ENCODE results near the gene UBR7. TPM values are rescaled to one million over a fixed set of nuclear protein-coding genes. Genes with fewer than 3 reads are reported as not detected.

The UBR7 gene
- total RNA-seq, 1 experiment from 2014 or later = 19.9 TPM

DNA sequence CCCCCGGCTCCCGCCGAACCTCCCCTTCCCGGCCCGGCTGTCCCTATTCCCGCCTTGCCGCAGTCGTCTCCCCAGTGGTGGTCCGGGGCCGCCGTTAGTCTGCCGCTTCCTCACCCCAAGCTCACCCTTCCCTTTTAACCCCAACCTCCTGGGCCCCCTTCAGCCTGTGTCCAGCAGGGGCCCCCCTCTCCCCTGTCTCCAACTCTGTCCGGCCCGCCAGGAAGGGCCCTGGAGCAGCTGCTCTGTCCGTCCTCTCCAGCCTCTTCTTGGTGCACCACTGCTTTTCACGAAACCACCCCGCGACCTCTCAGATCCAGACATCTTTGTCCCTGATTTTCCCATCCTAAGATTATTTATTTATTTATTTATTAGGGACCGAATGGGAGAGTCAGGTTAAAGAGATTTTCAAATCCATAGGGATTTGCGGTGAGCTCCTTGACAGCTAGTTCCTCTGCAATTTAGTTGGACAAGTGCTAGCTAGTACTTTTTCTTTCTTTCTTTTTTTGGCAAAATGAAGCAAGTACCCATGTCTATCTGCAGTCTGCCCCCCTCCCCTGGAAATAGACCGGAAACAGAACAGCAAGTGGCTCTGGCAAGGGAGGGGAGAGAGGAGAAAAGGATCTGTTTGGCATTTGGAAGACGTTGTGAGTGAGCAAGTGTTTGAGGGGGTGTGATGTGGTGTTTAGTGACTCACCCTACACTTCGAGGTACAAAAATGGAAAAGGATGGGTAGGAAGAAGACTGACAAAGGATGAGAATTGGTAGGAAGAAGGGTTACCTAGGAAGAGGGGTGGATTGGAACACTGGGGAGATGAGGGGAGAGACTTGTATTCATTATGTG lies 632 bp downstream of the UBR7 start:
- no TSS peak for BruUV-seq (replicated peaks)
- in situ Hi-C loops (cut with HindIII; ENCODE audit: low pct_unique_long_range_greater_than_20kb, low sequenced_read_pairs) (no loop called here), intact Hi-C loops (cut with micrococcal nuclease; ENCODE audit: unreplicated experiment) (no loop called here)
- Histone ChIP-seq H3K27me3 (ENCODE audit: control insufficient read depth, insufficient read depth, low read length) (no peaks in the 10 kb centered on the region), H3K4me1 (ENCODE audit: control insufficient read depth, insufficient read depth, low read length) (no peaks in the 10 kb centered on the region; the same call in 1 of the 2 replicates), H3K27ac (ENCODE audit: low read length) (peak overlapping the region; percentile 74), H3K4me3 (ENCODE audit: low read depth in 2 of 2, low read length in 2 of 2) (peak overlapping the region; percentile 75 to 86), H3K9me3 (ENCODE audit: control insufficient read depth, insufficient read depth, low read depth, low read length) (no peaks in the 10 kb centered on the region), H3K36me3 (ENCODE audit: control insufficient read depth, insufficient read depth, low read length) (peaks cover 7% of the 10 kb centered on the region; the same call in 1 of the 2 replicates)
- POLR2A ChIA-PET = interaction anchor here (0.7 to 1.3 kb wide), 2 partner anchors 22 to 53 kb away, joined by 3 read pairs; no protein-coding TSS in a partner anchor
- no peak for TF ChIP-seq POLR2AphosphoS5 (IDR thresholded peaks at IDR 0.05; ENCODE audit: low read depth, low read length)
- no peak for TF ChIP-seq TCF7L2 (IDR thresholded peaks at IDR 0.05; ENCODE audit: low read depth, low read length)
- TF ChIP-seq, protein P1, sequence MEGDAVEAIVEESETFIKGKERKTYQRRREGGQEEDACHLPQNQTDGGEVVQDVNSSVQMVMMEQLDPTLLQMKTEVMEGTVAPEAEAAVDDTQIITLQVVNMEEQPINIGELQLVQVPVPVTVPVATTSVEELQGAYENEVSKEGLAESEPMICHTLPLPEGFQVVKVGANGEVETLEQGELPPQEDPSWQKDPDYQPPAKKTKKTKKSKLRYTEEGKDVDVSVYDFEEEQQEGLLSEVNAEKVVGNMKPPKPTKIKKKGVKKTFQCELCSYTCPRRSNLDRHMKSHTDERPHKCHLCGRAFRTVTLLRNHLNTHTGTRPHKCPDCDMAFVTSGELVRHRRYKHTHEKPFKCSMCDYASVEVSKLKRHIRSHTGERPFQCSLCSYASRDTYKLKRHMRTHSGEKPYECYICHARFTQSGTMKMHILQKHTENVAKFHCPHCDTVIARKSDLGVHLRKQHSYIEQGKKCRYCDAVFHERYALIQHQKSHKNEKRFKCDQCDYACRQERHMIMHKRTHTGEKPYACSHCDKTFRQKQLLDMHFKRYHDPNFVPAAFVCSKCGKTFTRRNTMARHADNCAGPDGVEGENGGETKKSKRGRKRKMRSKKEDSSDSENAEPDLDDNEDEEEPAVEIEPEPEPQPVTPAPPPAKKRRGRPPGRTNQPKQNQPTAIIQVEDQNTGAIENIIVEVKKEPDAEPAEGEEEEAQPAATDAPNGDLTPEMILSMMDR (IDR thresholded peaks at IDR 0.05) = peak; percentile 75
- TF ChIP-seq SIN3A (IDR thresholded peaks at IDR 0.05; ENCODE audit: borderline replicate concordance, insufficient read depth, low read depth, low read length) = no peak
- ATAC-seq = peak; percentile 86
- CTCF ChIA-PET = interaction anchor here (0.6 to 1.6 kb wide), 3 partner anchors 17 to 406 kb away, joined by 3 to 8 read pairs (median 4); no protein-coding TSS in a partner anchor
- peak; percentile 7 for DNase-seq (ENCODE audit: low read depth, low spot score)

GRCh38 chr14:93212432-93212831 lies 5.4 kb downstream of the UBR7 start:
- TF ChIP-seq, protein P1 (IDR thresholded peaks at IDR 0.05) = no peak
- no peak for TF ChIP-seq POLR2AphosphoS5 (IDR thresholded peaks at IDR 0.05; ENCODE audit: low read depth, low read length)
- TF ChIP-seq REST (IDR thresholded peaks at IDR 0.05; ENCODE audit: insufficient read depth in 1 of 2, low read depth in 2 of 2, low read length in 1 of 2) = no peak
- TF ChIP-seq SIN3A (IDR thresholded peaks at IDR 0.05; ENCODE audit: borderline replicate concordance, insufficient read depth, low read depth, low read length) = no peak
- TF ChIP-seq TCF7L2 (IDR thresholded peaks at IDR 0.05; ENCODE audit: low read depth, low read length) = no peak
- Histone ChIP-seq H3K27ac (ENCODE audit: low read length) (no peak overlapping the region), H3K27me3 (ENCODE audit: control insufficient read depth, insufficient read depth, low read length) (no peaks in the 10 kb centered on the region), H3K4me1 (ENCODE audit: control insufficient read depth, insufficient read depth, low read length) (no peaks in the 10 kb centered on the region; the same call in 1 of the 2 replicates), H3K4me3 (ENCODE audit: low read depth in 2 of 2, low read length in 2 of 2) (no peak overlapping the region), H3K9me3 (ENCODE audit: control insufficient read depth, insufficient read depth, low read depth, low read length) (no peaks in the 10 kb centered on the region), H3K36me3 (ENCODE audit: control insufficient read depth, insufficient read depth, low read length) (peaks cover 3% of the 10 kb centered on the region)
- ATAC-seq (no peak), DNase-seq (ENCODE audit: low read depth, low spot score) (no peak)
- intact Hi-C loops (cut with micrococcal nuclease; ENCODE audit: unreplicated experiment) (no loop called here), in situ Hi-C loops (cut with HindIII; ENCODE audit: low pct_unique_long_range_greater_than_20kb, low sequenced_read_pairs) (no loop called here)
- POLR2A ChIA-PET = no interaction called here
- CTCF ChIA-PET = no interaction called here
- BruUV-seq (replicated peaks) = no TSS peak
